Karpas-422 (cell line): ENCODE measurements around the gene AP2A2. TPM values are rescaled to one million over a fixed set of nuclear protein-coding genes. Genes with fewer than 3 reads are reported as not detected.

Experiments used
- DNase-seq: peaks from one replicate; pipeline ENCODE4 v3.0.0-alpha.2; 2015
- H2AFZ ChIP-seq: fragments of 200-600 bp; sonication (generic); 2 replicates; pipeline ENCODE4 v1.6.1; 2014; ENCODE audit warnings: antibody characterized with exemption, low read length, mixed read lengths
- H3K27ac ChIP-seq: fragments of 200-600 bp; sonication (generic); 2 replicates; pipeline ENCODE4 v1.5.1; 2014; ENCODE audit warnings: mild to moderate bottlenecking, low read length, moderate library complexity
- H3K27me3 ChIP-seq: fragments of 200-600 bp; sonication (generic); 2 replicates; pipeline ENCODE4 v1.6.1; 2014; ENCODE audit warnings: low read length, mixed read lengths
- H3K36me3 ChIP-seq: fragments of 200-600 bp; sonication (generic); 2 replicates; pipeline ENCODE4 v1.6.1; 2014; ENCODE audit warnings: low read length, mixed read lengths; ENCODE audit not compliant: insufficient read depth
- H3K4me1 ChIP-seq: fragments of 200-600 bp; sonication (generic); 2 replicates; pipeline ENCODE4 v1.6.1; 2014; ENCODE audit warnings: mild to moderate bottlenecking, low read length, mixed read lengths
- H3K4me2 ChIP-seq: fragments of 200-600 bp; sonication (generic); 2 replicates; pipeline ENCODE4 v1.6.1; 2014; ENCODE audit warnings: low read length, low read depth, mild to moderate bottlenecking; ENCODE audit not compliant: poor library complexity, severe bottlenecking
- H3K4me3 ChIP-seq: fragments of 200-600 bp; sonication (generic); 2 replicates; pipeline ENCODE4 v1.5.1; 2014; ENCODE audit warnings: mild to moderate bottlenecking, antibody characterized with exemption, low read length, mixed read lengths
- H3K79me2 ChIP-seq: fragments of 200-600 bp; sonication (generic); 2 replicates; pipeline ENCODE4 v1.6.1; 2014; ENCODE audit warnings: mild to moderate bottlenecking, low read length, mixed read lengths
- H3K9ac ChIP-seq: fragments of 200-600 bp; sonication (generic); 2 replicates; pipeline ENCODE4 v1.6.0; 2014; ENCODE audit warnings: low read length
- H3K9me2 ChIP-seq: fragments of 200-600 bp; sonication (generic), shearing (Covaris generic); replicated peaks from 2 replicates; pipeline ENCODE4 v1.6.0; 2014; ENCODE audit warnings: mild to moderate bottlenecking, low read length, moderate library complexity; ENCODE audit not compliant: insufficient read depth
- H3K9me3 ChIP-seq: fragments of 300-700, 200-600 bp; sonication (generic); 2 replicates; pipeline ENCODE4 v1.6.1; 2014; ENCODE audit warnings: low read length, mixed read lengths
- H4K20me1 ChIP-seq: fragments of 200-600 bp; sonication (generic); 2 replicates; pipeline ENCODE4 v1.6.1; 2014; ENCODE audit warnings: mild to moderate bottlenecking, antibody characterized with exemption, low read length, low read depth; ENCODE audit not compliant: insufficient read depth
- total RNA-seq: library from RNA; depleted of rRNA; stranded (reverse); fragments of >200 nt; shearing (Covaris generic); gene quantifications from 2 replicates; pipeline ENCODE4 v1.2.3, GENCODE V29; 2014; ENCODE audit warnings: low replicate concordance

AP2A2 gene
- total RNA-seq, 1 experiment from 2014 or later: 34.6 TPM

DNA sequence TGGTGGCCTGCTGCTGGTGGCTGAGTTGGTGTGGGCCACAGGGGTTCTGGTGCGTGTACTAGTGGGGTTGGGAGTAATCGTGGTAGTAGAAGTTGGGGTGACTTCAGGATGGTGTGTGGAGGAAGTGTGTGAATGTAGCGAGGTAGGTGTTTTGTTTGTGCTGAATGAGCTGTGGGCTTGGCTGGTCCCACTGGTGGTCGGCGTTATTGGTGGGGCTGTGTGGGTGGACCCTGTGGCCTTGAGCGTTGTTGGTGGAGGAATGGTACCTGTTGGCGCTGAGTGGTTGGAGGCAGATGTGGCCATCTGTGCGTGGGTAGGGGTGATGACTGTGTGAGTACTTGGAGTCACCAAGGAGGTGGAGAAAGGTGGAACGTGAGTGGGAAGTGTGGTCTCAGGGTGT, 92.4 kb downstream of the AP2A2 start:
- Histone ChIP-seq H3K9me2 (no peaks in the 10 kb centered on the region), H3K9me3 (peaks cover 4% of the 10 kb centered on the region; the same call in 1 of the 2 replicates), H3K27ac (no peak overlapping the region), H3K79me2 (no peaks in the 10 kb centered on the region), H3K36me3 (peaks cover 2% of the 10 kb centered on the region; the same call in 1 of the 2 replicates), H3K4me1 (no peaks in the 10 kb centered on the region), H3K27me3 (no peaks in the 10 kb centered on the region), H4K20me1 (no peaks in the 10 kb centered on the region), H3K9ac (no peak overlapping the region), H3K4me2 (no peak overlapping the region), H2AFZ (no peak overlapping the region), H3K4me3 (no peak overlapping the region)
- no peak for DNase-seq

DNA sequence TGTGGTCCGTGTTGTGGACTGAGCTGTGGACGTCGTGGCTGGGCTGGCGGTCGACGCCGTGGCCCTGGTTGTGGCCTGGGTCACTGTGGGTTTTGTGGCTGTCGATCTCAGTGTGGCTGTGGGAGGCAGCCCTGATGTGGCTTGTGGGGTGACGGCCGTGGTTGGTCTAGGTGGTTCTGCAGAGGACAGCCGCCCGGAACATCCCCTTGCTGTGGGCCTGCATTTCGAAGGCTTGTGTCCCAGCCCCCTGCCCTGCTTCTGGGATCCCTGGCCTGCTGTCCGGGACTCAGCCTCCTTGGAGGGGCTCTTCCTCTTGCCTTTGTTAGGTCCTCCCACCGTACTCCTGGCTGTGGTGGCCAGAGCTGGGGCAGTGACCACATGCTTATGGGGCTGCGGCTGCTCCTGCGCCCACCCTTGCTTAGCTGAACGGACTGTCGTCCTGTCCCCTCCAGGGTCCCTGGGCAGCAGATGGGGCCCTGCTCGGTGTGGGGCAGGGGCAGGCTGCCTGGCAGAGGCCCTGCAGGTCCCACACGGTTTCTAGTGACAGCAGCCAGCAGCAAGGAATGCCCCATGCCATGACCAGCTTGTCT, 93.7 kb downstream of the AP2A2 start:
- Histone ChIP-seq H3K9me2 (no peaks in the 10 kb centered on the region), H3K27ac (no peak overlapping the region), H4K20me1 (no peaks in the 10 kb centered on the region), H3K36me3 (no peaks in the 10 kb centered on the region; the same call in 1 of the 2 replicates), H3K9me3 (peaks cover 4% of the 10 kb centered on the region; the same call in 1 of the 2 replicates), H3K4me2 (no peak overlapping the region), H3K4me1 (no peaks in the 10 kb centered on the region), H3K4me3 (no peak overlapping the region), H3K27me3 (no peaks in the 10 kb centered on the region), H3K9ac (no peak overlapping the region), H3K79me2 (no peaks in the 10 kb centered on the region), H2AFZ (no peak overlapping the region)
- no peak for DNase-seq

DNA sequence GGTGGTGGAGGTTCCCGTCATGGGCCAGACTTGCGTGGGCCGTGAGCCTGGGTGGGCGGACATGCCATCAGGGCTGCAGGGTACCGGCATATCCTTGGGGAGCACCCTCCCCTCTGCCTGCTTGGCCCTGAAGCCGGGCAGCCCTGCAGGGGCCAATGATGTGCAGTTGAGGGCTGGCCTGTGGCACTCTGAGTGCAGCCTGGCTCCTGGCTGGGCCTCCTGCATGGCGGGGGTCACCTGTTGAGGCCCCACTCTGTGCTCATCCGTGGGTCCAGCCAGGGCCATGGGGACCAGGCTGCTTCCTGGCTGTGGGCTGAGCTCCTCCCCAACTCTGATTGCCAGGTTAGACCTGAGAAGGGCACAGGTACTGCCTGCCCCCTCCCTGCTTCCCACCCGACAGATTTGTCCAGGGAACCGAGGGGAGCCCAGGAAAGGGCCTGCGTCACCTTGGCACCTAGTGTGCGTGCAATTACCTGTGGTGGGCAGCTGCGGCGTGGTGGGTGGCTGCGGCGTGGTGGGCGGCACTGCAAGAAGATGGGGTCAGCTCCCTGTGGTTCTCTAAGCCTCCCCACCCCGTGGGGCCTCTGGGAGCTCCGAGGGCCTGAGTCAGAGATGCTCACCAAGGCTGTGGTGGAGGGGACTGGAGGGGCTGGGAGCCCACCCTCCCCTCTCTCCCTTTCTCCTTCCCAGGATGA, 94.7 kb downstream of the AP2A2 start:
- Histone ChIP-seq H2AFZ (no peak overlapping the region), H3K79me2 (no peaks in the 10 kb centered on the region), H3K4me1 (no peaks in the 10 kb centered on the region), H3K9me2 (no peaks in the 10 kb centered on the region), H3K36me3 (no peaks in the 10 kb centered on the region), H3K4me3 (no peak overlapping the region), H3K4me2 (no peak overlapping the region), H3K9ac (no peak overlapping the region), H4K20me1 (no peaks in the 10 kb centered on the region), H3K27me3 (no peaks in the 10 kb centered on the region), H3K9me3 (peaks cover 4% of the 10 kb centered on the region; the same call in 1 of the 2 replicates), H3K27ac (no peak overlapping the region)
- DNase-seq: no peak

DNA sequence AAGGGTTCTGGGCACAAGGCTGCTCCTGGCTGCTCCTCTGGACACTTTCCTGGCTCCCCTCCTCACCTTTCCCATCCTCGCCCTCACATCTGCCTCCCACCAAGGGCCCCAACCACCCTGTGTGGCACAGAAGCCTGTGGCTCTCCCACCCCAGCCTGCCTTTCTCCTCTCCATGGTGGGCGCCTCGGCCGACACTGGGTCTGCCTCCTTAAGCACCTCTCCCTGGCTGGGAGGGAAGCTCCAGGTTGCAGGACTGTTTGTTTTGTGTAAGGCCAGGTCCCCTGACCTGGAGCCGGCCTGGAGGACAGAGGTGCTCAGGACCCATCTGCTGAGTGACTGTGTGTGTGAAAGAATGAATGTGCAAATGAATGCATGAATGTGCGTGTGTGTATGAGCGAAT, 96.7 kb downstream of the AP2A2 start:
- H3K9ac ChIP-seq: no peak overlapping the region
- no peak for DNase-seq
- H3K27me3 ChIP-seq: no peaks in the 10 kb centered on the region
- H3K27ac ChIP-seq: no peak overlapping the region
- no peaks in the 10 kb centered on the region for H3K79me2 ChIP-seq
- no peaks in the 10 kb centered on the region for H3K4me1 ChIP-seq
- H3K4me2 ChIP-seq: no peak overlapping the region
- no peak overlapping the region for H2AFZ ChIP-seq
- H4K20me1 ChIP-seq: no peaks in the 10 kb centered on the region
- no peaks in the 10 kb centered on the region for H3K9me2 ChIP-seq
- H3K4me3 ChIP-seq: no peak overlapping the region
- H3K9me3 ChIP-seq: no peaks in the 10 kb centered on the region; the same call in 1 of the 2 replicates
- H3K36me3 ChIP-seq: no peaks in the 10 kb centered on the region

DNA sequence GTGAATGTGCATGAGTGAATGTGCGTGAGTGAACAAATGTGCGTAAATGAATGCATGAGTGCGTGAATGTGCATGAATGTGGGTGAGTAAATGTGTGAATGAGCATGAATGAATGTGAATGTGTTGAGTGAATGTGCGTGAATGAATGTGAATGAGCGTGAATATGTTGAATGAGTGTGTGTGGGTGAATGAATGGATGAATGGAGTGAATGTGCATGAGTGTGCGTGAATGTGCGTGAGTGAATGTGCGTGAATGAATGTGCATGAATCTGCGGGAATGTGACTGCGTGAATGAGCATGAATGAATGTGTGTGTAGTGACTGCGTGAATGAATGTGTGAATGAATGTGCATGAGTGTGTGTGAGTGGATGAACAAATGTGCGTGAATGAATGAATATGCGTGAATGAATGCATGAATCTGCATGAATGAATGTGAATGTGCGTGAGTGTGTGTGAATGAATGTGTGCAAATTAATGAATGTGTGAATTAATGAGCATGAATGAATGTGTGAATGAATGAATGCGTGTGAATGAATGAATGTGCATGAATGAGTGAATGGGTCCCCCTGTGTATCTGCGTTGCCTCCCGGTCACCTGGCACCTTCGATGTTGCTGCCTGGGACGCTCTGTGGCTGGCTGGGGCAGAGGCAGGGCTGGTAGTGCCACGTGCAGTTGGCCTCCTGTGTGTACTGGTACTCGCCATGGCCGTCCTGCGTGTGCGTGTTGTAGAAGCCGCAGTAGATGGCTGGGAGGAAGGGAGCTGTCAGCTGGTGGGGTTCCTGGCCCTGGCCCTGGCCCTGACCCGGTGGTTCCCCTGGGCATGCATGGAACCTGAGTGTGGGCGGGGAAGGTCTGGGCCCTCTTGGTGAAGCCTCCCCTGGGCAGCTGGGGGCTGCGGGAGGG, 97.5 kb downstream of the AP2A2 start:
- Histone ChIP-seq H3K4me2 (no peak overlapping the region), H3K27me3 (no peaks in the 10 kb centered on the region), H3K9ac (no peak overlapping the region), H3K9me2 (no peaks in the 10 kb centered on the region), H2AFZ (no peak overlapping the region), H3K9me3 (no peaks in the 10 kb centered on the region), H3K27ac (no peak overlapping the region), H3K4me3 (no peak overlapping the region), H4K20me1 (0 out of 2 replicates have a peak, but pooled peaks cover 3% of the 10 kb centered on the region), H3K4me1 (no peaks in the 10 kb centered on the region), H3K79me2 (no peaks in the 10 kb centered on the region), H3K36me3 (no peaks in the 10 kb centered on the region)
- DNase-seq: no peak

DNA sequence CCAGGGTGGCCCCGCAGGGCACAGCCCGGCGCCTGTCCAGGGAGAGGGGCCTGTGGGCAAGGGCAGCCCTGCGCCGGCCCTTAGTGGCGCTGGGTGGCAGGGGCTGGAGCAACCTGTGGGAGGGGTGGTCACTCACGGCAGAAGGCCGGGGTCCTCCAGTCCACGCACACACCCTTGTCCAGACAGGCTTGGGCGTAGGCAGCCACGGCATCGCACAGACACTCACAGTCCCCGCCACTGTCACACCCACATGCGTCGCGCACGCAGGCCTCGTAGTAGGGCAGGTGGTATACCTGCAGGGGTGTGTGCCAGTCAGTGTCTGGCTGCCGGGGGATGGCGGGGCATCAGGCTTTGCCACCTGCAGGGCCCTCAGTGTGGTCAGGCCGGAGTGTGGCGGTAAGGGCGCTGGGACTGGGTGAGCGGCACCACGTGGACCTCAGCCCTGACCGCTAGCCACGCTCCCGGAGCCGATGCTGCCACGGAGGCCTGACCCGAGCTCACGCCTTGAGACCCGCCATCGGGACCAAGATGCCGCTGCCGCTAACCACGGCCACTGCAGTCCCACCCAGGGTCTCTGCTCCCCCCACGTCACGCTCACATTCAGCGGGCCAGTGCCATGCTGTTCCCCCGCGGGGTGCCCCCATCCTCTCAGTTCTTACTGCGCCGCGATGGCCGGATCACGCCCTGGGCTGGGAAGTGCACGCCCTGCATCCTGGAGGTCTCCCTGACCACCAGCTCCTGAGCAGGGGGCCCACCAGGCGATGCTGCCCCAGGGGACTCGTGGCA, 98.3 kb downstream of the AP2A2 start:
- Histone ChIP-seq H3K27ac (no peak overlapping the region), H3K27me3 (no peaks in the 10 kb centered on the region), H3K4me1 (no peaks in the 10 kb centered on the region), H2AFZ (no peak overlapping the region), H3K9me2 (no peaks in the 10 kb centered on the region), H3K36me3 (no peaks in the 10 kb centered on the region), H3K9me3 (no peaks in the 10 kb centered on the region), H4K20me1 (0 out of 2 replicates have a peak, but pooled peaks cover 3% of the 10 kb centered on the region), H3K9ac (no peak overlapping the region), H3K4me3 (no peak overlapping the region), H3K4me2 (no peak overlapping the region), H3K79me2 (no peaks in the 10 kb centered on the region)
- DNase-seq: no peak

DNA sequence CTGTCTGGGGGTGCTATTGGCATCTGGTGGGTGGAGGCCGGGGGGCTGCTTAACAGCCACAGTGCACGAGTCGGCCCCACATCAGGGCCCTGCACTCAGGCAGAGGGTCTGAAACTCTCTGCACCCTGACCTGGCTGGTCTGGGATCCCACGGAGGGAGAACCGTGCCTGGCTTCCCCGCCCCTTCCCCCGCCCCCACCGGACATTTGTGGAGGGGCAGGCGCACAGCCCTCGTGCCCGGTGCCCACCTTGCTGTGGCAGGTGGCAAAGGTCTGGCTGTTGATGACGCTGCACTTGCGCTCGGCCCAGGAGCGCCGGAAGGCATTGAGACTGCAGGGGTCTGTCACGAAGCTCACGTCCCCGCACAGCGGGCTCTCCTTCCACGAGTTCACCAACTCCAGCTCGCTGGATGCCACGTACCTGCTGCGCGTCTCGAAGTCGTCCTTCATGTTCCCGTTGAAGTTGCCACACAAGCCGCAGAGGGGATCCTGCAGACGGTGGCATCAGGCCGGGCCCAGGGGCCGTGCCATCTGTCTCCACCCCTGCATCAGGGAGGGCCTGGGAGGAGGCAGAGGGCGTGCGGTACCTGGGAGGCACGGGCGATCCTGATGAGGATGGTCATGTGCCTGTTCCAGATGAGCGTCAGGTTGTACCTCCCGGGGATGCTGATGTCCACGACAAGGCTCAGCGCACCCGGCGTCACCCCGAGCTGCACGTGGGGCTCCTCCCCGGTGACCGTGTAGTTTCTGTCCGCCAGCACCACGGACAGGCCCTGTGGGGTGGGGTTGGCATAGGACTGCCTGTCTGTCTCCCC, 99.1 kb downstream of the AP2A2 start:
- Histone ChIP-seq H3K4me2 (no peak overlapping the region), H3K4me1 (no peaks in the 10 kb centered on the region), H4K20me1 (0 out of 2 replicates have a peak, but pooled peaks cover 3% of the 10 kb centered on the region), H3K27me3 (no peaks in the 10 kb centered on the region), H3K27ac (no peak overlapping the region), H3K9me3 (no peaks in the 10 kb centered on the region), H2AFZ (no peak overlapping the region), H3K36me3 (no peaks in the 10 kb centered on the region), H3K9ac (no peak overlapping the region), H3K4me3 (no peak overlapping the region), H3K9me2 (no peaks in the 10 kb centered on the region), H3K79me2 (no peaks in the 10 kb centered on the region)
- DNase-seq: no peak
